Dedifferentiated amniotic fluid mesenchymal stem cell (primary cell): Measurements from ENCODE around the gene FGA.
"Not testable (repeated sequence)": the region's sequence is repeated elsewhere in the genome, so short reads cannot be mapped to it uniquely, and the experiment has no call there.

ENCODE experiments used
- DNase-seq: peaks from one replicate; pipeline ENCODE4 v3.0.0-alpha.2; 2016; ENCODE audit errors: extremely low spot score

Gene FGA

DNA sequence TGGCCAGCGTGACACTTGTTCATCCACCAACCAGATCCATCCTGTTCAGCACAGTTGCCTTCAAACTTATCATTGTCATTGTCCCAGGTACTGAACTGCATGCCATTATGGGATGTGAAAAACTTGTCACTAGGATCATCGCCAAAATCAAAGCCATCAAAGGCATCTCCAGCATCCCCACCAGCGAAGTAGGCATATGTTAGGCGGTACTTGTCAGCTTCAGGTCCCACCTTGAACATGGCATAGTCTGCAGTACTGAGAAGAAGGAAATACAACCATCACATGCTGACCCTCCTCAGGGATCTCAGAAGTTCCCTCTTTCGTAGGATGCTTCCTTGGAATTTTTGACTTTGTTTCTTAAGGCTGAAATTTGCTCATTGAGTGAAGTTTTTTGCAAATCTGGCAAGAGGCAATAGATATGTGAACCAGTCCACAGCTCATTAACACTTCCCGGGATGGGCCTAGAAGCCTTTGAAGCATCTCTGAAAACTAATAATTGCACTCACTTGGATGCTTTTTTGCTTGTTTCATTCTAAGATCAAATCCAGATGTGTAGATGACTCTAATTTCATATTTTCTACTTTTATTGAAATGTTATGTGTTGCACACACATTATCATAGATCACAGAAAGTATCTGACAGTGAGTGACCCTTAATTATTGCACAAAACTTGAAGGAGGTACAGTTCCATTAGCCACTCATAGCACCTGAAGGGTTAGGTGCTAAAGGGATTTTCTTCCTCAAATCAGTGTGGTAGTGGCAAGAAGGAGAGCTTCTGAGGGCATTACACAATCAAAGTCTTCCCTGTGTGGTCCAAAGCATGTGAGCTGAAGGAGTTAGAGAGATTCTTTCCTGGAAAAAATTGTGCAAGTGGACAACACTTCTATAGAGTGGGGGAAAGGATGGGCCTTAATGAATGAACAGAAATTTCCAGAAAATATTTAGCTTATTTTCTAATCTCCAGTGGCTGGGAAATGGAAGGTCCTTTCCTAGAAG, 16.5 kb upstream of the FGA start:
- no peak for DNase-seq

DNA sequence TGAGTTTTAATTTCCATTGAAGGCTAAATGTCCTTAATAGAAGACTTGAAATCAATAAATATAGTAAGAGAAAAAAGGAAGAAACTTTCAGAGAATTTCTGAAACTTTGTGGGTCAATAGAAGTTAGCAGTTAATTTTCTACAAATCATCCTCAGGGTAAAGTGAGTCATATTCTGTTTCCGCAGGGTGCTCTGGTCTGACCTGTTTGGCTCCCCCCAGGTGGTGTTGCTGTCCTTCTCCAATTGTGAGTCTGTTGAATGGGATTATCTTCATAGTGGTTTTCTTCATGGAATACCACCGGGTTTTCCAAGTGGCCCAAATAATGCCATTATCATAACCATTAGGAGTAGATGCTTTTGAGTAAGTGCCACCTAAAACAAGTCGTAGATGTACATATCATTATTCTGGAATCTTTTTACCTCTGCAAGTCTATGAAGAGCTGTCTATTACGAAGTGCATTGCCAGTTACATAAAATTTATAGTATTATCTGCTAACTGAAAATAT, 14.2 kb upstream of the FGA start:
- DNase-seq = no peak

DNA sequence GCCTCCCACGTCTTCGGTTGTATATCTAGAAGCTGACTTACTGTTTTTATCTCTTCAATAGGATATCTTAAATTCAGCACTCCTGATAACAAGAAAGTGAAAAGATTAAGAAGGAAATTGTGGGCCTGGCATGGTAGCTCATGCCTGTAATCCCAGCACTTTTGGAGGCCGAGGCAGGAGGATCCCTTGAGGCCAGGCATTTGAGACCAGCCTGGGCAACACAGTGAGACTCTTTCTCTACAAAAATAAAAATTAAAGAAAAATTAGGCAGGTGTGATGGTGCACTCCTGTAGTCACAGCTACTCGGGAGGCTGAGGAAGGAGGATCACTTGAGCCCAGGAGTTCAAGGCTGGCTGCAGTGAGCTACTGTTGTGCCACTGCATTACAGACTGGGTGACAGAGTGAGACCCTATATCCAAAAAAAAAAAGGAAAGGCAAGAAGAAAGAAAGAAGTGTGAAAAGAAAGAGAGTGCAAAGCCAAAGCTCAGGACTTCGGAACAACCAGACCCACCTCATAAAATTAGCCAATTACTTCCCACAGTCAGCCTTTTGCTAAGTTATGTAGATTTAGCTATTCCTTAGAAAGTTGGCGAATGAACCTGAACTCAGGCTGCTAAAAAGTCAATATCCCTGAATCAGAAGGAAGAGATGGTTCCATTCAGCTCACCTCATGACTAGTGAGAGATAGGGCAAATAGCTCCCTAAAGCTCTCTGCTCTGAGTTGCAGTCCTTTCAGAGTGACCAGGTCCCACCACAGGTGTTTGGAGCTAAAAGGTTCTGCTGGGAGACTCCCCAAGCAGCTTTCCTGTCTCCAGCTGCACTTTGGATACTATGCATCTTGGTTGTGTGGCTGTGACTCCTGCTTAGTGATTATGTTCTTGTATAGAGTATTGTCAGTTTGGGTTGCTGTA, 12.7 kb upstream of the FGA start:
- no peak for DNase-seq

DNA sequence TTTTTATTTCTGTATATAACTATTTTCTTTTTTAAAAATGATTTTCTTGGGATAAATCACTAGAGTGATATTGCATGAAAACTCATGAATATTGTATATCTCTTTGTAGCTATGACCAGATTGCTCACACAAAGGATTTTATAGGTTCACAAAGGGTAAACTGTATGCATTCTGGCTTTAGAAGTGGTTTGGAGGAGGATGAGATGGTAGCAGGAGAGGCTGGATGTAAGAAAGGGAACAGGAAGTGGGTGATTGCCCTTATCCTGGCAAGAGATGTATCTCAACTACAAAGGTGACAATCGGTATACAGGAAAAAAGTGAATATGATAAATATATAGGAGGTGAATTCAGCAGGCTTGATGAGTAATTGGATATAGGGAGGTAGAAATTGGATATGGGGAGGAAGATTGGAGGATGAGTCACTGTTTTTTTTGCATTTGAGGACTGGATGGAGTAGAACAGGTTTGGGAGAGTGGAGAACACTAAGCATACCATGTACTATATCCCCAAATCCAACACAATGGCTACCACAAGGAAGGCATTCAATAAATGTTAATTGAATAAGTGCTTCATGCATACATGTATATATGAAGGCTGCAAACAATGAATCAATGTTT, 12.0 kb upstream of the FGA start:
- DNase-seq = no peak

DNA sequence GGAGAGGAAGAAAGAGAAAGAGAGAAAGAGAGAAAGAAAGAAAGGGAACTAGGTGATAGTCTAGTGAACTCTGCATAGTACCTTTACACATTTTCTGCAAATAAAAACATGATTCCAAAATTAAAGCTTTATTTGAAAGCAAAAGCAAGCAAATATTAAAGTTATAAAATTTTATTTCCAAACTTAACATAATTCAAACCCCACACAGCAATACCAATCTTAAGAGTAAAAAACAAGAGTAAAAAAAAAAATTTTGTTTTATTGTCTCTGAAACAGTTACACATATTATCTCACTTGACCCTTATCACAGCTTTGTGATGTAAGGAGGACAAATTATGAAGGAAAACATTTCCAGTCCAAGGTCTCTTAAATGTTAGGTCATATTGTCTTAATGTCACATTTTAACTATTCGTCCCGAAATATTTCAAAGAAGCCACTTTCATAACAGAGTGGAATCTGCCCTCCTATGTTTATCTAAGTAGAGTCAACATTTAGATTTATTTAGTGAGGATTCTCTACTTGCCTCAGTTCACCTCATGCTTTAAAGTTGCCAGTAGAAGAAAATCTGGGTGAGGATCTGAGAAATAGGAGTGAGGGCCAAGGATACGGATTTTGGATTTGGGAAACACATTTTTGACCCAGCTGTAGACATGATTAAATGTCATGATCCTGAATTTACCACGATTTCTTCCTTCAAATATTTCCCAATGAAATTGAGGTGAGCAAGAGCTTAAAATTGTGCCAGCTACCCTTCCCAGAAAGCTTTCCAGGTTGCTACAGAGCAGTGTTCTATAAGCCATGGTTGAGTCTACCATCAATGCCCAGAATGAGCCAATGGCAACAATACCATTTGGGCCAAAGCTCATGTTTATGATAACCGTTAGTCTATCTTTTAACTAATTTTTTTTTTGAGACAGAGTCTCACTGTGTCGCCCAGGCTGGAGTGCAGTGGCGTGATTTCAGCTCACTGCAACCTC, 7.5 kb upstream of the FGA start:
- DNase-seq = no peak

DNA sequence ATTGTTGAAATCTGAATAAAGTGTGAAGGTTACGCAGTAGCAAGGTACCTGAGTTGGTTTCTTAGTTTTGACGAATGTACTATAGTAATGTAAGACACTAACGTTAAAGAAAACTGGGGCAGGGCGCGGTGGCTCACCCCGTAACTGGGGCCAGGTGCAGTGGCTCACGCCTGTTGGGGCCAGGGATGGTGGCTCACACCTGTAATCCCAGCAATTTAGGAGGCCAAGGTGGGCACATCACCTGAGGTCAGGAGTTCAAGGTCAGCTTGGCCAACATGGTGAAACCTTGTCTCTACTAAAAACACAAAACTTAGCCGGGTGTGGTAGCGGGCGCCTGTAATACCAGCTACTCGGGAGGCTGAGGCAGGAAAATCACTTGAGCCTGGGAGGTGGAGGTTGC, 6.7 kb upstream of the FGA start:
- DNase-seq = not testable (repeated sequence)

DNA sequence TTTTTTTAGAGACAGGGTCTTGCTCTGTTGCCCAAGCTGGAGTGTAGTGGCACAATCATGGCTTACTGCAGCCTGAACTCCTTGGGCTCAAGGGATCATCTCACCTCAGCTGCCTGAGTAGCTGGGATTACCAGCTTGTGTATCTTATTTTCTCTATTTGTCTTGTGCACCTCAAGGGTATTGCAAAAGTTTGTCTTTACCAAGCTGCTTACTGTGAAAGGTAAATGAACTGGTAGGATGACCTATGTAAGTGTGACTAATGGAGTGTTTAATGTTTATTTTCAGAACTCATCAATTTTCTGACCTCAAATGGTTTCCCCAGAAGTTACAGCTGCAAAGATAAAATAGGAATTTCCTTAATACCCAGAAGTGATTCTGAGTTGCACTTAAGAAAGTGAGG, 5.3 kb upstream of the FGA start:
- DNase-seq = no peak

DNA sequence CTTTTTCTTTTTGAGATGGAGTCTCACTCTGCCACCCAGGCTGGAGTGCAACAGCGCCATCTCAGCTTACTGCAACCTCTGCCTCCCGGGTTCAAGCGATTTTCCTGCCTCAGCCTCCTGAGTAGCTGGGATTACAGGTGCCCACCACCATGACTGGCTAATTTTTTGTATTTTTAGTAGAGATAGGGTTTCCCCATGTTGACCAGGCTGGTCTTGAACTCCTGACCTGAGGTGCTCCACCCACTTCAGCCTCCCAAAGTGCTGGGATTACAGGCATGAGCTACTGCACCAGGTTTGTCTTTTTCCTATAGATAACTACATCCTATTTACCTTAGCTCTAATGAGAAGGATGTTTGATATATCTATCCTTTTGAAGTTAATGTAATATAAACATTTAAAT, 3.8 kb upstream of the FGA start:
- not testable (repeated sequence) for DNase-seq

DNA sequence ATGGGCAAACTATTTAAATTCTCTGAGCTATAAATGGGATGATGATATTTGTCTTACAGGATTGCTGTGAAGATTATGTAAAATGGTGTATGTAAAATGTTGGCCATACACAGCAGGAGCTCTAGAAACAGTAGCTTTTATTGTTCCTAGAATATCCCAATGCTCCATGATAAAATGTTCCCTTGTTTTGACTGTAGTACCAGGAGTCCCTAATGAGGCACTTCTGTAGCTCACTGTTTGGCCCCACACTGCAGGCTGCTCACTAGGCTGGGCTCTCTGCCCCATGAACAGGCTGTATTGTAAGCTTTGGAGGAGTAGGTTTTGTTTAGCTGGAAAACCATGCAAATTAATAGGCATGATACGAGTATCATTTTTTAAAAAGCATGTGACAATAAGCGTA, 3.3 kb upstream of the FGA start:
- no peak for DNase-seq

DNA sequence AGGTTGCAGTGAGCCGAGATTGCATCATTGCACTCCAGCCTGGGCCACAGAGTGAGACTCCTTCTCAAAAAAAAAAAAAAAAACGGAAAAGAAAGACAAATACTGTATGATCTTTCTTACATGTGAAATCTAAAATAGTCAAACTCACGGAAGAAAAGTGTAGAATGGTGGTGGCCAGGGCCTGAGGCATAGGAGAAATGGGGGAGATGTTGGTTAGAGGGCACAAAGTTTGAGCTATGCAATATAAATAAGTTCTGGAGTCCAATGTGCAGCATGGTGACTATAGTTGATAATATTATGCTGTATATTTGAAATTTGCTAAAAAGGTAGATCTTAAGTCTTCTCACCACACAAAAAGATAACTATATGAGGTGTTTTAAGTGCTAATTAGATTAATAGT, 1.3 kb upstream of the FGA start:
- no peak for DNase-seq

DNA sequence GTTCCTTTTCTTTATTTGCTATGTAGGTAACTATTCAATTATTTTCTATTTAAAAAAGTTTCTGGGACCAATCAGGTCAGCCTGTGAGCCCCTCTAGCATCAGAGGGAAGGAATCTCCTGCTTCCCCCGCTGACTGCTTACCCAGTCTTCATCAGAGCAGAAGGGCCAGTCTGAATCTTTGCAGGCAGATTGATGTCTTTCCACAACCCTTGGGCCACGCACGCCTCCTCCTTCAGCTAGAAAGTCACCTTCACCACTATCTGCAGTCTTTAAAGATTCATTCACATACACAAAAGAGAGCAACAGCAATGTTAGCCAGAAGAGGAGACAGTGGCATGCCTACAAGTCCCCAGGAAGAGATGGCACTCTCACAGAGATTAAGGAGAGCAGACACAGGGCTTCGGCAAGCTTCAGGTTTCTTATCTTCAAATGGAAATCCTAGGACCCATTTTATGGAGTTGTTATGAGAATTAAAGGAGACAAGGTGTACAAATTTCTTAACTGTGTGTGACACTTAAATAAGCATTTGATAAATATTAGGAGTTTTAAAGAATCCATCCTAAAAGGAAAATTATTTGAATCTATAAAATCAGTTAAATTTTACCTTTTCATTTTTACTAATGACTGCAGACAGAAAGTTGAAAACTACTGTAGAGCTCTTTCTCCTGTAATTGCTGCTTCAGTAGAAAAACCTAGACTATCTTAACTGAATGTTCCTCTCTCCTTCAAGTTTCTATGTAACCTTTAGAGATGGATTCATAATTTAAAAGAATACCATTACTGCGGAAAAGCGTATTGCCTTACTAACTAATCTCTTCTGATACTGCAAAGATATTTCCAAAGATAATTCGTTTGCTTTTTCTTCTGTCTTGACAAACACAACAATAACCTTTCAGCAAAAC, 995 bp downstream of the FGA start:
- no peak for DNase-seq

DNA sequence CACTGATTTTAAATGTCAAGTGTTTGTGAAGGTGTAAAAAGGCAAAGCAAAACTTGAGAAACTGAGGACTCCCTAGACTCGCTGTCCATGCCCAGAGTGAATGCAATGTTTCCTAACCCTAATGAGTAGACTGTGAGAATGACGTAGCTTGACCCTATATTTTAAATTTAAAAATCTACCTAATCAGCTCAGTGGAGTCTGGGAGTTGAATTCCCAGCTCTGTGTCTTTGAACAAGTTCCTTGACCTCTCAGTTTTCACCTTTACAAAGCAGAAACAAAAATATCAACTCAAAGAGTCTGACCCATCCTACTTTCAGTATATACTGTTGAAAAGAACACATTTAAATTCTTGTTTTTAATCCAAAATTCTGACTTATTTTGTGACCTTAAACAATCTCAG, 2.3 kb downstream of the FGA start:
- DNase-seq = no peak

DNA sequence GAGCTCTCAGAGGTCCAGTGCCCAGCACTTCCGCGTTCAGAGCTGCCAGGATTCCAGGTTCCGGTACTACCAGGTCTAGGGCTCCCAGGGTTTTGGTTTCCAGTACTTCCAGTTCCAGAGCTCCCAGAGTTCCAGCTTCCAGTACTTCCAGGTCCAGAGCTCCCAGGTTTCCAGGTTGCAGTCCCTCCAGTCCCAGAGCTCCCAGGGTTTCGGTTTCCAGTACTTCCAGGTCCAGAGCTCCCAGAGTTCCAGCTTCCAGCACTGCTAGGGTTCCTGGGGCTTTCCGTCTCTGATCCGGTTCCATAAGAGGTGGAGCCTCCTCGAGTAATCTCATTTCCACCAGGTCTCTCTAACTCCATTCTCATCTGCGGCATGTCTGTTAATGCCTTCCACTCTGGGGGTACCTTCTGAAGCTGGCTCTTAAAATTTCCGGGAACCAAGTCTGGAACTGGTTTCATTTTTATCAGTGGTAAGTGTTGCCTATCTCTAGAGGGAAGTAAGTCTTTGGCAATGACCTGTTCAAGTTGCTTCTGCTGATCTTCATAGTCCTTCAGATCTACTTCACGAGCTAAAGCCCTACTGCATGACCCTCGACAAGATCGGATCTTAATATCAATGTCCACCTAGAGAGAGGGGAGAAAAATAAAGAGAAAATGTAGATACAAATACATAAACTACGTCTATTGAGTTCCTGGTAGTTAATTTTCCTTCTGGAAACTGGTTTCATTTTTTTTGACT, 4.1 kb downstream of the FGA start:
- DNase-seq = no peak

DNA sequence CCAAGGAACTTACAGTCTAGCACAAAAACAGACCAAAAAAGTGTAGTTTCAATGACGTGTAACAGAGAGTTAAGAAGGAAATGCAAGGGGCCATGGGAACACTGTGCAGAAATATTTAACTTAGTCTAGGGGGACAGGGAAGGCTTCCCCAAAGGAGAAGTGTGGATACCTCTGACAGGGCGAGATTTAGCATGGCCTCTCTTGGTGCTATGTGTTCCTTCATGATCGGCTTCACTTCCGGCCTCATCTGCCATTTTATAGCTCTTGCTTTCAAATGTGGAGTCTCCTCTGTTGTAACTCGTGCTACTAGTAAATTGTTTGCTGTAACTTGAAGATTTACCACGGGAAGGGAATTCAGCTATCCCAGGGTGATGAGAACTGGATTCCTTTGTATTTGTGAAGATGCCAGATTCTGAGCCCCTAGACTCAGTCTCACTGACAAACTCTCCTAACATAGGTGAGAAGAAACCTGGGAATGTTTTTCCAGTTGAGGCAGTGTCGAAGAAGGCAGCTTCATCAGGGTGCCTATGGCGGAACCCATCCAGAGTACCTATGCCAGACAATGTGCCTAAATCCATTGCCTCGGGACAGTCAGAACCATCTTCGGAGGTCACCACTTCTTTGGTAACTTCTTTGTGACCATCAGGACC, 5.0 kb downstream of the FGA start:
- no peak for DNase-seq

DNA sequence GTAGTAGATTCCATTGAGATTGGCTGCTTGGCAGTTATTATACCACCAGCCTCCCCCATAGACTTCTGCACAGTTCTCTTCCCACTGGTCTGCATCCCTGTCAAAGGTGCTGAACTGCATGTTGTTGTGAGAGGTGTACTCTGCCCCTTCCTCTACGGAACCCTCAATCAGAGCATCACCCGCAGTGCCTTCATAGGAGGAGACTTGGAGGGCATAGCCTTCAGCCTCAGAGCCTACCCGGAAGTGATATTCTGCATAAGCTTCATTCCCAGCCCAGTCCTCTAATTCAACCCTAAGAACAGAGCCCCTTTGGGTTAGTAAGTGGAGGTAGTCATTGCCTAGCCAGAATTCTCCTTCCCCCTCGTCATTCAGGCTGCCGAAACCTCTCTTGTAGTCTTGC, 6.3 kb downstream of the FGA start:
- DNase-seq = no peak

DNA sequence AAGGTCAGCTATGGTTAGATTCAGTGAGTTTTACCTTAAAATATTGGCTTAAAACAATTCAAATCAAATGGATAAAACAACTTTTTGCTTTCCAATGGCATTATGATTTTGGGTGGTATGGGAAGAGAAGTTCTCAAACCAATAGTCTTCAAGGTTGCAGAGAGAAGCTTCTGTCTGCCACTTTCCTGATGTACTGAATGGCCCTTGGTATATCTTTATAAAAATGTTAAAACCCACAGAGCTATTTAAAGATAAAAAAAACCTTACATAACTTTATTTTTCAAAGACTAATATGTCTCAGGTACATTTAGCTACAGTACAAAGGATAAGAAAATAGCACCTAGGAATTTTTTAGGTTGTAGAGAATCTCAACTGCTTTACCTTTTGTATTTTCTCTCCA, 6.9 kb downstream of the FGA start:
- DNase-seq = no peak

DNA sequence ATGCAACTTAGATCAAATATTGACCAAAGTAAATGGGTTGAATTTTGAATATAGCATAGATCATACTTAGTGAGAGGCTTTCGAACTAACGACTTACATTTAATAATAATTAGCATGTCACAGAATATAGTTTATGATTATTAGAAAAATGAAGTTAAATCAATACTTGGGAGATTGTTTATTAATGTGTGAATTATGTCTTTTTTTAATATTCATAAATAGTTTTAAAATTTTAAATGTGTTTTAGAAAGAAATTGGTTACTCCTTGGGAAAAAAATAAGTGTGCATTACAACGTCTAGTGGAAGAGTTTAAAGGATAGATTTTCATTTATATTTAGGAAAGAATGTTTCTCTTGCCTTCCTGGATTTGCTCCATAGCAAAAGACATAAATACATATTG, 7.3 kb downstream of the FGA start:
- no peak for DNase-seq

DNA sequence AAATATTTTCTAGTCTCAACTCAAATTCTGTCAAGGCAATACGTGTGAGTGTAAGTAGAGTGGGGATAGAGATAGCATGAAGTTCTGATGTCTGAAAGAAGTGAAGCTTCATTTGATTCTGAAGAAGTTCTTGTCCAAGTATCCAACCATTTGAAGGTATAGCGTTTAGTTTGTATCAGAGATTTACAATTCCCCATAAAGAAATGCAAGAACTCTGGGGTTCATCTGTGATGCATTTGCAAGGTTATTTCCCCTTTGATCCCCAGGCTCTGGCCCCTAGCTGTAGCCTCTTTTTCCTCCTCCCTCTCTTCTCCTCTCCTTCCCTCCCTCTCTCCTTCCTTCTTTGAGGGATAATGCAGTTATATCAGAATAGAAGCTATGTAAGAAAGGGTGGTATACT, 7.8 kb downstream of the FGA start:
- DNase-seq = no peak

DNA sequence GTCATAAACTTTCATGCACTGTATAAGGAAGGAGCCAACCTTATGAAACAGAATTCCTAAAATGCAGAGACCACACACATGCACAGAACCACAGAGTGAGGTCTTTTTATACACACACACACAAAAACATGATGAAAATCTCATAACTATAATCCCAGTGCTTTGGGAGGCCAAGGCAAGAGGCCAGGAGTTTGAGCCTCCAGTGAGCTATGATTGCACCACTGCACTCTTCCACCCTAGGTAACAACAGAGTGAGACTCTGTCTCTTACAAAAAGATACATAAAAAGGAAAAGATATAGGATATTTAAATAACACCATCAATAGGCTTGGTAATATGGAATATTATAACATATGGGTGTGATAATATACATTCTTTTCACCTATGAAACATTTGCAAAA, 10.6 kb downstream of the FGA start:
- no peak for DNase-seq
